HG03139 (cell line): Measurements from ENCODE around the gene SMIM22.

ENCODE experiments used
- ATAC-seq: cut with Tn5 transposase; IDR thresholded peaks from one replicate; pipeline ENCODE4 v1.9.1; 2021; ENCODE audit not compliant: unreplicated experiment

Gene SMIM22

GRCh38 chr16:4795181-4795827 is at the start of gene SMIM22:
TSS of gene SMIM22 (plus strand) at chr16:4795369. CDS start at chr16:4795735, 366 bp downstream.
- no peak for ATAC-seq

- no peak for ATAC-seq
Observed at GRCh38 chr16:4746215-4746614, 49.0 kb upstream of the SMIM22 start.

- ATAC-seq = no peak
Observed at GRCh38 chr16:4746991-4747574, 48.1 kb upstream of the SMIM22 start.

GRCh38 chr16:4747906-4748681 is 47.1 kb upstream of the SMIM22 start:
- ATAC-seq = no peak

- ATAC-seq = no peak
Observed at GRCh38 chr16:4748682-4749411, 46.3 kb upstream of the SMIM22 start.

- ATAC-seq = no peak
Observed at GRCh38 chr16:4749700-4750257, 45.4 kb upstream of the SMIM22 start.

GRCh38 chr16:4750896-4751295 is 44.3 kb upstream of the SMIM22 start:
- ATAC-seq = no peak

GRCh38 chr16:4752351-4753100 is 42.6 kb upstream of the SMIM22 start:
- no peak for ATAC-seq

- ATAC-seq = no peak
Observed at GRCh38 chr16:4753227-4753626, 41.9 kb upstream of the SMIM22 start.

- no peak for ATAC-seq
Observed at GRCh38 chr16:4754865-4755264, 40.3 kb upstream of the SMIM22 start.

GRCh38 chr16:4755687-4756086 is 39.5 kb upstream of the SMIM22 start:
- no peak for ATAC-seq

GRCh38 chr16:4760221-4760910 is 34.8 kb upstream of the SMIM22 start:
- no peak for ATAC-seq

- no peak for ATAC-seq
Observed at GRCh38 chr16:4762205-4762604, 33.0 kb upstream of the SMIM22 start.

- ATAC-seq = no peak
Observed at GRCh38 chr16:4763791-4764190, 31.4 kb upstream of the SMIM22 start.

GRCh38 chr16:4765511-4766474 is 29.4 kb upstream of the SMIM22 start:
- no peak for ATAC-seq

- ATAC-seq = peak; percentile 67
Observed at GRCh38 chr16:4766875-4767628, 28.1 kb upstream of the SMIM22 start, which contains the start of gene ZNF500. TSS of gene ZNF500 (minus strand) at chr16:4767162. CDS start at chr16:4765978, 1,184 bp downstream.

- no peak for ATAC-seq
Observed at GRCh38 chr16:4767872-4768548, 27.2 kb upstream of the SMIM22 start.
